ENCODE measurements around the gene ZNF468.

DNA sequence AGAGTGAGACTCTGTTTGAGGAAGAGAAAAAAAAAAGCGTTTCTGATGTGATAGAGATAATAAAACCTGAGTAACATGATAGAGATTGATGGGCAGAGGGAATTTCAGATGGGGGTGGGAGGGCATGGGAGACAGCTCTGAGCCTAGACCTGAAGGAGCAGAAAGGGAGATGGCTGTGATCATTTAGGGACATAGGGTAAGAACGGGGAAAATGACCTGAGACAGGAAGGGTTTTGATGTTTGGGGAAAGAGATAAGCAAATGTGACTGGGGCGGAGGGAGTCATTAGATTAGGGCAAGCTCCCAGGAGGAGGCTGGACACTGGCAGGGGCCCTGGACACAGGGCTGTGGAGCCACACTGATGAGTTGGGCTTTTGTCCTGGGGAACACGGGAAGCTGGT is 33.9 kb upstream of the ZNF468 start:
- TF ChIP-seq, protein P1, sequence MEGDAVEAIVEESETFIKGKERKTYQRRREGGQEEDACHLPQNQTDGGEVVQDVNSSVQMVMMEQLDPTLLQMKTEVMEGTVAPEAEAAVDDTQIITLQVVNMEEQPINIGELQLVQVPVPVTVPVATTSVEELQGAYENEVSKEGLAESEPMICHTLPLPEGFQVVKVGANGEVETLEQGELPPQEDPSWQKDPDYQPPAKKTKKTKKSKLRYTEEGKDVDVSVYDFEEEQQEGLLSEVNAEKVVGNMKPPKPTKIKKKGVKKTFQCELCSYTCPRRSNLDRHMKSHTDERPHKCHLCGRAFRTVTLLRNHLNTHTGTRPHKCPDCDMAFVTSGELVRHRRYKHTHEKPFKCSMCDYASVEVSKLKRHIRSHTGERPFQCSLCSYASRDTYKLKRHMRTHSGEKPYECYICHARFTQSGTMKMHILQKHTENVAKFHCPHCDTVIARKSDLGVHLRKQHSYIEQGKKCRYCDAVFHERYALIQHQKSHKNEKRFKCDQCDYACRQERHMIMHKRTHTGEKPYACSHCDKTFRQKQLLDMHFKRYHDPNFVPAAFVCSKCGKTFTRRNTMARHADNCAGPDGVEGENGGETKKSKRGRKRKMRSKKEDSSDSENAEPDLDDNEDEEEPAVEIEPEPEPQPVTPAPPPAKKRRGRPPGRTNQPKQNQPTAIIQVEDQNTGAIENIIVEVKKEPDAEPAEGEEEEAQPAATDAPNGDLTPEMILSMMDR (IDR thresholded peaks at IDR 0.05): no peak
- no peak for TF ChIP-seq POLR2A (IDR thresholded peaks at IDR 0.05)

Measured in prostate gland (tissue), 2 donors.